ENCODE results near the gene PLVAP. TPM values are rescaled to one million over a fixed set of nuclear protein-coding genes. Genes with fewer than 3 reads are reported as not detected.

PLVAP gene
- total and polyA plus RNA-seq, 4 donors, result 4.0 to 411 (median 195) TPM

GRCh38 chr19:17404621-17405249 lies 27.6 kb upstream of the PLVAP start:
- H3K36me3 ChIP-seq (ENCODE audit: control insufficient read depth in 1 of 2, insufficient read depth in 2 of 2, low read length in 1 of 2), result no peaks in the 10 kb centered on the region
- 87 to 88% methylated on average over 7 of the region's 7 CpGs for WGBS, 2 donors
- H3K4me1 ChIP-seq (ENCODE audit: control insufficient read depth in 1 of 2, insufficient read depth in 2 of 2, low read length in 2 of 2), result no peaks in the 10 kb centered on the region
- H3K9me3 ChIP-seq (ENCODE audit: control insufficient read depth, low read length), result no peaks in the 10 kb centered on the region
- H3K27ac ChIP-seq (ENCODE audit: low read depth in 1 of 2, low read length in 2 of 2), result no peak overlapping the region
- H3K4me3 ChIP-seq (ENCODE audit: low read length in 2 of 2), result no peak overlapping the region
- H3K27me3 ChIP-seq (ENCODE audit: control insufficient read depth in 1 of 2, insufficient read depth in 2 of 2, low read length in 1 of 2), result no peaks in the 10 kb centered on the region
- ATAC-seq (ENCODE audit: low FRiP score) (no peak), DNase-seq (no peak)
- intact Hi-C loops (cut with DNase I), result no loop called here

- intact Hi-C loops (cut with DNase I), result no loop called here
- WGBS, 2 donors, result 89 to 90% methylated on average over 6 of the region's 6 CpGs
- Histone ChIP-seq H3K9me3 (ENCODE audit: control insufficient read depth, low read length) (no peaks in the 10 kb centered on the region), H3K4me1 (ENCODE audit: control insufficient read depth in 1 of 2, insufficient read depth in 2 of 2, low read length in 2 of 2) (no peaks in the 10 kb centered on the region), H3K4me3 (ENCODE audit: low read length in 2 of 2) (no peak overlapping the region), H3K27ac (ENCODE audit: low read depth in 1 of 2, low read length in 2 of 2) (no peak overlapping the region), H3K27me3 (ENCODE audit: control insufficient read depth in 1 of 2, insufficient read depth in 2 of 2, low read length in 1 of 2) (no peaks in the 10 kb centered on the region), H3K36me3 (ENCODE audit: control insufficient read depth in 1 of 2, insufficient read depth in 2 of 2, low read length in 1 of 2) (no peaks in the 10 kb centered on the region)
- ATAC-seq (ENCODE audit: low FRiP score) (no peak), DNase-seq (no peak)
Observed at GRCh38 chr19:17404015-17404414, 26.9 kb upstream of the PLVAP start.

DNA sequence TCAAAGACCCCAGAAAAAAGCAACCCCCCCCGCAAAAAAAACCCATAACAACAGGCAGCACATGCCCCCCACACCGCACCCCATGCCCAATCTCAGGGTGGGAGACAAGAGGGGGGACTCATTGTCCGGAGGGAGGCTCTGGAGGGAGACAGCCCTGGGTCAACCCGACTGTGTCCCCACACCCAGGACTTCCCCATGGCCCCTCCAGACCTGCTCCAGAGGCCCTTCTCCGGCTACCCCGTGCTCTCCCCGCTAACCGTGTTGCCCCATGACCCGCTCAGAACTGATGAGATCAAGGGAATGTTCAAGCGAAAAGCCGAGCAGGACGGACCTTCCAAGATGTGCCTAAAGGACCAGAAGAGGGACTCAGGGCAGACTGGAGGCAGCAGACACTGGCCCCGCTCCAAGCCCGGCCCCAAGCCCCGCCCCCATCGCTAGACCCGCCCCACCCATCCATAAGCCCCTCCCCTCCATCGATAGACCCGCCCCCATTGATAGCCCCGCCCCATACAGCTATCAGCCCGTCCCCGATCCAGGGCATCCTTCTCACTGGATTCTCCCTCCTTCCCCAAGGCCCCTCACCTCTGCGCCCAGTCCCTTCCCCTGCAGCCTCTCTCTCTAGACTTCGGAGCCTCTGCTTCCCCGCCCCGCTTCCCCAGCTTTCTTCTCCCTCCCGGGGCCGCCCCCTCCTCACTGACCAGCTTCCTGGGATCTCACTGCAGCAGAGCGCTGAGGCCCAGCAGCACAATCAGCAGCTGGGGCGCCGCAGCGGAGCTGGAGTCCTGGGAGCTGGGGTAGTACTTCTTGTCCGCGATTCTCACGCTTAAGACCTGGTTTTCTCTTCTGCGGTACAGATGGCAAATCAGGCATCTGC lies 26.1 kb upstream of the PLVAP start:
- 42 to 49% methylated on average over 29 to 35 of the region's 36 CpGs for WGBS, 2 donors
- no peak overlapping the region for H3K27ac ChIP-seq (ENCODE audit: low read depth in 1 of 2, low read length in 2 of 2)
- no peaks in the 10 kb centered on the region for H3K27me3 ChIP-seq (ENCODE audit: control insufficient read depth in 1 of 2, insufficient read depth in 2 of 2, low read length in 1 of 2)
- ATAC-seq (ENCODE audit: low FRiP score) (peak; percentile 33), DNase-seq (peak in 1 of 2 donors; percentile 81)
- no peaks in the 10 kb centered on the region for H3K36me3 ChIP-seq (ENCODE audit: control insufficient read depth in 1 of 2, insufficient read depth in 2 of 2, low read length in 1 of 2)
- intact Hi-C loops (cut with DNase I), result no loop called here
- no peak overlapping the region for H3K4me3 ChIP-seq (ENCODE audit: low read length in 2 of 2)
- no peaks in the 10 kb centered on the region for H3K9me3 ChIP-seq (ENCODE audit: control insufficient read depth, low read length)
- no peaks in the 10 kb centered on the region for H3K4me1 ChIP-seq (ENCODE audit: control insufficient read depth in 1 of 2, insufficient read depth in 2 of 2, low read length in 2 of 2)

- WGBS, 2 donors, result 91 to 92% methylated on average over 6 of the region's 6 CpGs
- DNase-seq, result no peak
- Histone ChIP-seq H3K4me1 (ENCODE audit: control insufficient read depth in 1 of 2, insufficient read depth in 2 of 2, low read length in 2 of 2) (no peaks in the 10 kb centered on the region), H3K9me3 (ENCODE audit: control insufficient read depth, low read length) (no peaks in the 10 kb centered on the region), H3K36me3 (ENCODE audit: control insufficient read depth in 1 of 2, insufficient read depth in 2 of 2, low read length in 1 of 2) (no peaks in the 10 kb centered on the region), H3K27me3 (ENCODE audit: control insufficient read depth in 1 of 2, insufficient read depth in 2 of 2, low read length in 1 of 2) (no peaks in the 10 kb centered on the region), H3K27ac (ENCODE audit: low read depth in 1 of 2, low read length in 2 of 2) (no peak overlapping the region), H3K4me3 (ENCODE audit: low read length in 2 of 2) (no peak overlapping the region)
- no peak for ATAC-seq (ENCODE audit: low FRiP score)
- intact Hi-C loops (cut with DNase I), result no loop called here
Observed at GRCh38 chr19:17401628-17402027, 24.5 kb upstream of the PLVAP start.

DNA sequence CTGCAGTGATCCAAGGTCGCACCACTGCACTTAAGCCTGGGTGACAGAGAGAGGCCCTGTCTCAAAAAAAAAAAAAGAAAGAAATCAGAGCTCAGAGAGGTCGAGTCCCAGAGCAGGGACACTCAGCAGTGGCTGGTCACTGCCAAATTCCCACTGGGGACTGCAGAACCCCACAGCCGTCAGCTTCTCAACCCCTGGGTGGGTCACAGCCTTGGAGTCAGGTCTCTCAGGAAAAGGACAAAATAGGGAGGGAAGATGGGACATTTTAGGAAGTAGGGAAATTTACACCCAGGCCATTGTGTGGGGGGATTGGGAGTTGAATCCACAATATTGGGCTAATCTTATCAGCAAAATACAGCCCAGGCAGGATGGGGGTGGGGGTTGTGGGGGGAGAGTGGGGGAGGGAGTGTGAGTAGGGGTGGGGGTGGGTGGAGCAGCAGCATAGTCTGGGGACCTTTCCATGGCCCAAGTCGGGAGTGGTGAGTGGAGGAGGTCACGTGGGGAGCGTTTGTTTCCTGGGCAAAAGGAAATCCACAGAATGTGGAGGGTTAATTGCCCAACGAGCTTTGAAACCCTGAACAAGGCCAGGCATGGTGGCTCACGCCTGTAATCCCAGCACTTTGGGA lies 21.9 kb upstream of the PLVAP start:
- no peaks in the 10 kb centered on the region for H3K9me3 ChIP-seq (ENCODE audit: control insufficient read depth, low read length)
- no peak for ATAC-seq (ENCODE audit: low FRiP score)
- 76 to 77% methylated on average over 8 of the region's 8 CpGs for WGBS, 2 donors
- no peaks in the 10 kb centered on the region for H3K4me1 ChIP-seq (ENCODE audit: control insufficient read depth in 1 of 2, insufficient read depth in 2 of 2, low read length in 2 of 2)
- H3K27me3 ChIP-seq (ENCODE audit: control insufficient read depth in 1 of 2, insufficient read depth in 2 of 2, low read length in 1 of 2), result no peaks in the 10 kb centered on the region
- no peak for DNase-seq
- no peak overlapping the region for H3K4me3 ChIP-seq (ENCODE audit: low read length in 2 of 2)
- intact Hi-C loops (cut with DNase I), result loop anchor here in 1 of 2 donors (5.0 kb wide), 1 partner anchor 68 kb away; no protein-coding TSS in a partner anchor
- H3K36me3 ChIP-seq (ENCODE audit: control insufficient read depth in 1 of 2, insufficient read depth in 2 of 2, low read length in 1 of 2), result no peaks in the 10 kb centered on the region
- no peak overlapping the region for H3K27ac ChIP-seq (ENCODE audit: low read depth in 1 of 2, low read length in 2 of 2)

- H3K27me3 ChIP-seq (ENCODE audit: control insufficient read depth in 1 of 2, insufficient read depth in 2 of 2, low read length in 1 of 2), result no peaks in the 10 kb centered on the region
- no peaks in the 10 kb centered on the region for H3K4me1 ChIP-seq (ENCODE audit: control insufficient read depth in 1 of 2, insufficient read depth in 2 of 2, low read length in 2 of 2)
- intact Hi-C loops (cut with DNase I), result loop anchor here in 1 of 2 donors (5.0 kb wide), 2 partner anchors 72 to 93 kb away; partner anchors contain the start of gene ABHD8
- ATAC-seq (ENCODE audit: low FRiP score) (peak; percentile 66), DNase-seq (peak; percentile 81 to 88)
- no peak overlapping the region for H3K4me3 ChIP-seq (ENCODE audit: low read length in 2 of 2)
- WGBS, 2 donors, result 21 to 23% methylated on average over 19 of the region's 19 CpGs
- no peak overlapping the region for H3K27ac ChIP-seq (ENCODE audit: low read depth in 1 of 2, low read length in 2 of 2)
- no peaks in the 10 kb centered on the region for H3K36me3 ChIP-seq (ENCODE audit: control insufficient read depth in 1 of 2, insufficient read depth in 2 of 2, low read length in 1 of 2)
- H3K9me3 ChIP-seq (ENCODE audit: control insufficient read depth, low read length), result no peaks in the 10 kb centered on the region
Observed at GRCh38 chr19:17394891-17395415, 17.8 kb upstream of the PLVAP start.

DNA sequence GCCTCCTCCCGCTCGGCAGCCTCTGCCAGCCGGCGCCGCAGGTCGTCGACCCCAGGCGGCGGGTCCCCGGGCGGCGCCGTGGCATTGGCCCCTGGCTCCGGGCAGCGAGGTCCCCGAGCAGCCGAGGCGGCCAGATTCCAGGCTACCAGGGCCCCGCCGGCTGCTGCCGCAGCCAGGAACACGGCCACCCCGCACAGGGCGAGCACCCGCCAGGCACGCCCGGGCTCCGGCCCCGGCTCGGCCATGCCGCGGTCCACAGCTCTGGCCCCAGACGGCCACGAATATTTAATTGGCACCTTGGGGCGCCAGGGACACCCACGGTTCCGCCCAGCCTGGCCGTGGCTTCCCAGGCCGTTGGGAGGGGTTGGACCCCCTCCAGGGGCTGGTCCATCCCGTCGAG lies 16.8 kb upstream of the PLVAP start, which contains the start of gene CCDC194:
TSS of gene CCDC194 (minus strand) at position 283 of the 400 bp plus-strand sequence. CDS start at position 245, 38 bp downstream.
- Histone ChIP-seq H3K27ac (ENCODE audit: low read depth in 1 of 2, low read length in 2 of 2) (no peak within 1 kb of the TSS), H3K27me3 (ENCODE audit: control insufficient read depth in 1 of 2, insufficient read depth in 2 of 2, low read length in 1 of 2) (no peaks in the 10 kb centered on the region), H3K4me3 (ENCODE audit: low read length in 2 of 2) (no peak within 1 kb of the TSS), H3K4me1 (ENCODE audit: control insufficient read depth in 1 of 2, insufficient read depth in 2 of 2, low read length in 2 of 2) (no peaks in the 10 kb centered on the region), H3K36me3 (ENCODE audit: control insufficient read depth in 1 of 2, insufficient read depth in 2 of 2, low read length in 1 of 2) (no peaks in the 10 kb centered on the region), H3K9me3 (ENCODE audit: control insufficient read depth, low read length) (no peaks in the 10 kb centered on the region)
- DNase-seq, result no peak
- WGBS, 2 donors, result 18 to 22% methylated on average over 35 to 41 of the region's 41 CpGs
- no peak for ATAC-seq (ENCODE audit: low FRiP score)
- intact Hi-C loops (cut with DNase I), result loop anchor here in 1 of 2 donors (5.0 kb wide), 1 partner anchor 92 kb away; the partner anchor contains the start of gene ABHD8

GRCh38 chr19:17393002-17393401 lies 15.9 kb upstream of the PLVAP start:
- WGBS, 2 donors, result 51 to 56% methylated on average over 2 of the region's 2 CpGs
- Histone ChIP-seq H3K4me3 (ENCODE audit: low read length in 2 of 2) (no peak overlapping the region), H3K27ac (ENCODE audit: low read depth in 1 of 2, low read length in 2 of 2) (no peak overlapping the region), H3K4me1 (ENCODE audit: control insufficient read depth in 1 of 2, insufficient read depth in 2 of 2, low read length in 2 of 2) (no peaks in the 10 kb centered on the region), H3K9me3 (ENCODE audit: control insufficient read depth, low read length) (no peaks in the 10 kb centered on the region), H3K36me3 (ENCODE audit: control insufficient read depth in 1 of 2, insufficient read depth in 2 of 2, low read length in 1 of 2) (no peaks in the 10 kb centered on the region), H3K27me3 (ENCODE audit: control insufficient read depth in 1 of 2, insufficient read depth in 2 of 2, low read length in 1 of 2) (no peaks in the 10 kb centered on the region)
- no peak for DNase-seq
- intact Hi-C loops (cut with DNase I), result loop anchor here in 1 of 2 donors (5.0 kb wide), 1 partner anchor 91 kb away; the partner anchor contains the start of gene ABHD8
- ATAC-seq (ENCODE audit: low FRiP score), result no peak

Data from aorta (tissue), 5 donors.